Pons (tissue), 1 donor: Measurements from ENCODE around the gene SPRED3.
A peak's percentile ranks its signal among the peaks of the same experiment; 100 is the strongest.

Source experiments
- DNase-seq: peaks from one replicate; pipeline ENCODE4 v3.0.0-alpha.2; 2016; ENCODE audit warnings: low spot score

Gene SPRED3

DNA sequence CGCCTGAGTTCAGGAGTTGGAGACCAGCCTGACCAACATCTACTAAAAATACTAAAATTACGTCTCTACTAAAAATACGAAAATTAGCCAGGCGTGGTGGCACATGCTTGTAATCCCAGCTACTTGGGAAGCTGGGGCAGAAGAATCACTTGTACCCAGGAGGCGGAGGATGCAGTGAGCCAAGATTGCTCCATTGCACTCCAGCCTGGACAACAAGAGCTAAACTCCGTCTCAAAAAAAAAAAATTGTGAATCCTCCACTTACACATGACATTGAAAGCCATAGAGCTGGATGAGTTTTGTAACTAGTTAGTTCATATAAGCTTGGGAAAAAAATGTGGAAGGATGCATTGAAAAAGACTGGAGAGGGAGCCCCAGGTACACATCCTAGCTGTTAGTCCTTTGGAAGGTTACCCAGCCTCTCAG, 14.6 kb upstream of the SPRED3 start:
- no peak for DNase-seq

GRCh38 chr19:38374332-38375097, 14.0 kb upstream of the SPRED3 start, which contains the start of gene PSMD8:
Gene PSMD8, plus strand, starts transcription at chr19:38374571. Its CDS starts 31 bp downstream, at chr19:38374602.
- peak; percentile 100 for DNase-seq

- DNase-seq, result no peak
Measured at GRCh38 chr19:38375098-38375493, 13.4 kb upstream of the SPRED3 start.

DNA sequence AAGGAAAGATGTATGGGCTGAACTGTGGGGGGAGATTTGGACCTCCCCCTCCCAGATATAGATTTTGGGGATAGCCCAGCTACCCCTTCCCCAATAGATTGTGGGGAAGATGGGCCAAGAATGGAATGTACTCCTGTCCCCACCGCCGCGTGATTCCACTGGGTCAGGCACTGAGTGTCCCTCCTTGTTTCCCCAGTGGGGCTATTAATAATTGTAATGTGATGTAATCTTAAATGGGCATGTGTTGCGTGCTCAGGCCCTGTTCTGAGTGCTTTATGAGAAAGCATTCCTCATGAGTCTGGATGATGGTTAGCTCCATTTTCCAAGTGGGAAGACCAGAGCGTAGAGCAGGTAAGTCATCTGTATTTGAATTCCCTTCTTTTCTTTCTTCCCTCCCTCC, 12.7 kb upstream of the SPRED3 start:
- DNase-seq, result no peak

- no peak for DNase-seq
Measured at GRCh38 chr19:38376576-38376975, 11.9 kb upstream of the SPRED3 start.

DNA sequence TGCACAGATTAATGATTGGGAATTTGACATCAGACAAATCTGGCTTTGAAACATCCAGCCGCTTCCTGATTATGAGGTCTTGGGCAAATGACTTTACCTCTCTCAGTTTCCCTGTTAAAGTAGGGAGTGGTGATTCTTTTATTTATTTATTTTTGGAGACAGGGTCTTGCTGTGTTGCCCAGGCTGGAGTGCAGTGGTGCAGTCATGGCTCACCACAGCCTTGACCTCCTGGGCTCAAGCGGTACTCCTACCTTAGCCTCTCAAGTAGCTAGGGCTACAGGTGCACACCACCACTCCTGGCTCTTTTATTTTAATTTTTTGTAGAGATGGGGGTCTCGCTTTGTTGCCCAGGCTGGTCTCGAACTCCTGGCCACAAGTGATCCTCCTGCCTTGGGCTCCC, 11.4 kb upstream of the SPRED3 start:
- no peak for DNase-seq

GRCh38 chr19:38378866-38379265, 9.6 kb upstream of the SPRED3 start:
- DNase-seq, result no peak

DNA sequence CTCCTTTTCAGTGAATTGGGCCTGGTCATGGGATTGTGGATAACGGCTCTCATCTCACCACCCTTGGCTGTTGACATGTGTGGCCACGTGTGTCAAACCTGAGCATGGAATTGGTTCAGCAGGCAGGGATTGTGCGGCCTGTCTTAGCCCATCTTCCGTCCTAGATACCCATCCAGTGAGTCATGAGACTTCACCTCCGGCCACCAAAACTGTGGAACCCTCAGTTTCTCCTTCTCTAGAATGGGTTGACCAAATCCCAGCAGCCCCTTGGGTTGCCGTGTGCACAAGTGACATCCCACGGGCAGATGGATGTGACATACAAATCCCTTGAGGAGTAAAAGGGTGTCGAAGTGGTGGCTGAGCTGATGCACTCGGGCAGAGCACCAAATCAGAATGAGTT, 7.4 kb upstream of the SPRED3 start:
- DNase-seq, result no peak

DNA sequence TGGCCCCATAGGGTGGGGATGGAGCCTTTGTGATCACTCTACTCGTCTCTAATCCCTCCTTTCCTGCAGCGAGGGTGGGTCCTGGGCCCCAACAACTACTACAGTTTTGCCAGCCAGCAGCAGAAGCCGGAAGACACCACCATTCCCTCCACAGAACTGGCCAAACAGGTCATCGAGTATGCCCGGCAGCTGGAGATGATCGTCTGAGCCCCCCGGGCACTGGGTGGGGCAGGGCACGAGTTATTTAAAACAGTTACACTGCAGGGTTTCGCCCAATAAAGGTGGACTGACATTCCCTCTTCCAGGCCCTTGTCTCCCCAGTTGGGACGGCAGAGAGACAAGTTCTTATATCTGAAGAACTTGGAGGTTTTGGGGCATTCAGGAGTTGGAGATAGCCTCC, 5.3 kb upstream of the SPRED3 start:
- DNase-seq, result no peak

DNA sequence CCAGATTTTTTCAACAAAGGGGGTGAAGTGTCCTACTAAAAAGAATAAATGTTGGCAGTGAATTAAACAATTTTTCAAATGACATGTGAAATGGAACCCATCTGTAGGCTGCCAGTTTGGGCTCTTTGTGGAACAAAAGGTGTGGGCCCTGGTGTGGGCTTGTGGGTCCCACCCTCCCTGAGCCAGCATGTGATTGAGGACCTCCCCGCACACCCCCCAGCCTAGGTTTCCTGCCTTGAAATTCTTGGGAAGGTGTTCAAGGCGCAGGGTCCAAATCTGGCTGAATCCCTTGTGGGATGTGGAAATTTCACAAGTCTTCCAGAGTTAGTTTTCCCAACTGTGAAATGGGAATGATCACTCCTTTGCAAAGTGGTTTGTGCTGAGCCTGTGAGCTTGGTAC, 4.8 kb upstream of the SPRED3 start:
- DNase-seq, result no peak

- no peak for DNase-seq
Measured at GRCh38 chr19:38384209-38385027, 4.1 kb upstream of the SPRED3 start.

DNA sequence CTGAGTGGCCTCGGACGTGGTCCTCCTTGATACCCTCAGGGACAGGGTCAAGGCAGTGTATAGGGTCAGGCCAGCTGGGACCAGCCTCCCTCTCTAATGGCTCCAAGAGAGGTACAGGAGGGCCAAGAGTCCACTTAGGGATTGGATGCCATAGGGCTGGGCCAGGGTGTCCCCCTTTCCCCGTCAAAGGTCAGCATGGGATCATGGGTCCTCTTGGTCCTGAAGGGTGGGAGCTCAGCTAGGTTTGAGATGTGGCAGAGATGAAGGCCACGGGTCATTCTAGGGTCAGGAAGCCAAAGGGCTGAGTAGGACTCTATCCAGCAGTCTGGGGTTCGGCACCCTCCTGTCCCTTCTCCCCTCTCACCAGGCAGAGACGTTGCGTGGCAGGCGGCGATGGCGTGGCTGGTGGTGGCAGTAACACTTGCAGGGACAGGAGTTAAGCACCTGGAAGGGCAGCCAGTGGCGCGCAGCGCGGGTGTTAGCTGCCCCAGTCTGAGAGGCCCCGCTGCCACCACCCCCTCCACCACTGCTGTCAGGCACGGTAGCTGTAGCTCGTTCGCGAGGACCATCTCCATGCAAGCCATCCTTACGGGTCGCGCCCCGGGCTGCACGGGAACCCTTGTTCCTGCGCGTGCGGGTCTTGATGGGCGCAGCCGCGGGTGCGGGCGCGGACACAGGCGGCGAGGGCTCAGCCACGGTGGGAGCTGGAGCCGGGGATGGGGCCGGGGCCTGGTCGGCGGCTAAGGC, 3.3 kb upstream of the SPRED3 start:
- no peak for DNase-seq

DNA sequence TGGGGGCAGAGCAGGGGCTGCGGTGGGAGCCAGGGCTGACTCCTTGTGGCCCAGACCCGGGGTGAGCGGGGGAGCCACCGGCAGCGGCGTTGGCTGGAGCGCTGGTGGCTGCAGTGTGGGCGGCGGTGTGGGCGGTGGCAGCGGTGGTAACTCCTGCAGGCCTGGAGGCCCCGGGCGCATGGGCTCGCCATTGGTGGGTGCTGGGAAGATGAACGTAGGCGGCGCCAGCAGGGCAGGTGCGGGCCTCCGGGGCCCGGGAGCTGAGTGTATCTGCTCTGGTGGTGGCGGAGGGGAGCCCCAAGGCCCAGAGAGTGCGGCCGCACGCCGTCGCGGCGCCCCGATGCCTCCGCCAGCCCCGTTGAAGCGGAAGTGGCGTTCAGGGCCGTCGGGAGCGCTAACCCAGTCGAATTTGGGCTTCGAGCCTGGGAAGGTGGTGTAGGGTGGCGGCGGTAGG, 2.7 kb upstream of the SPRED3 start:
- DNase-seq, result no peak

DNA sequence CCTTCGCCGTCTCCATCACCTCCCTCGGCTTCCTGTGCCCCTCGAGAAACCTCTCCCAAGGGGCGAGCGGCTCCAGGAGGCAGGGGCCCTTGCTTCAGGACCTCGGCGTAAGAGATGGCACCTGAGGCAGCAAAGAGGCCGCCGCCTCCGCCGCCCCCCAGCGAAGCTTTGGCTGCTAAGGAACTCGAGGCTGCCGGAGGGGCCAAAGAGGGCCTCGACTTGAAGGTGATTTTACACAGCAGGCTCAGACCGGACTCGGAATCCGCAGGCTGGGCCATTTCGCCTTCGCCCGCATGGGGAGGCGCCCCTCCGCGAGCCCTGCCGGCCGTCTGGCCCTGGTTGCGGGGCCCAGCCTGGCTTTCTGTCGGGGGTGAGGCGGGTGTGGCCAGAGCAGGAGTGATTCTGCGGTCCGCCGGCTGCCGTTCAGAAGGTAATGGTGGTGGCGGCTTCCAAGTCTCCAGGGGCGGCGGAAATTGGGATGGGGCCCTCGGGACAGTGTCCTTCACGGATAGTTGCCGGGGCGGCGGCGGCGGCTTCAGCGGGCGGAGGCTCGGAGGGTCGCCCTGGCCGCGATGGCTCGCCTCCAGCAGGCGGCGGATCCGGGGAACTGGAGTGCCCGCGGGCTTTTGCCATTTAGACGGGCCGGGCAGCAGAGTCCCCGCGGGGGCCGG, 2.1 kb upstream of the SPRED3 start:
- DNase-seq, result no peak

GRCh38 chr19:38386971-38387549, 1.4 kb upstream of the SPRED3 start:
- DNase-seq, result no peak

GRCh38 chr19:38387550-38388348, 748 bp upstream of the SPRED3 start, which contains the start of gene GGN:
Gene GGN, minus strand, starts transcription at chr19:38388034. Its CDS starts 773 bp downstream, at chr19:38387261.
- DNase-seq, result peak; percentile 68

GRCh38 chr19:38389101-38389925, 816 bp downstream of the SPRED3 start:
- DNase-seq, result no peak

- no peak for DNase-seq
Measured at GRCh38 chr19:38389957-38390924, 1.7 kb downstream of the SPRED3 start.
